ENCODE results near the gene MOV10L1.

Gene MOV10L1

GRCh38 chr22:50058906-50059880, 30.6 kb upstream of the MOV10L1 start:
- no peak for DNase-seq (ENCODE audit: low read depth, low spot score)

GRCh38 chr22:50059881-50060262, 29.9 kb upstream of the MOV10L1 start:
- DNase-seq (ENCODE audit: low read depth, low spot score), result no peak

- DNase-seq (ENCODE audit: low read depth, low spot score), result no peak
Observed at GRCh38 chr22:50060441-50061140, 29.2 kb upstream of the MOV10L1 start.

- no peak for DNase-seq (ENCODE audit: low read depth, low spot score)
Observed at GRCh38 chr22:50061141-50061823, 28.5 kb upstream of the MOV10L1 start.

- no peak for DNase-seq (ENCODE audit: low read depth, low spot score)
Observed at GRCh38 chr22:50061824-50062355, 27.9 kb upstream of the MOV10L1 start.

GRCh38 chr22:50062509-50063135, 27.2 kb upstream of the MOV10L1 start:
- no peak for DNase-seq (ENCODE audit: low read depth, low spot score)

- DNase-seq (ENCODE audit: low read depth, low spot score), result no peak
Observed at GRCh38 chr22:50063589-50064393, 26.0 kb upstream of the MOV10L1 start.

GRCh38 chr22:50064453-50064852, 25.4 kb upstream of the MOV10L1 start:
- no peak for DNase-seq (ENCODE audit: low read depth, low spot score)

- no peak for DNase-seq (ENCODE audit: low read depth, low spot score)
Observed at GRCh38 chr22:50067244-50067643, 22.6 kb upstream of the MOV10L1 start.

GRCh38 chr22:50068096-50068495, 21.7 kb upstream of the MOV10L1 start:
- DNase-seq (ENCODE audit: low read depth, low spot score), result no peak

- no peak for DNase-seq (ENCODE audit: low read depth, low spot score)
Observed at GRCh38 chr22:50070366-50070765, 19.4 kb upstream of the MOV10L1 start.

GRCh38 chr22:50071432-50072166, 18.2 kb upstream of the MOV10L1 start:
- DNase-seq (ENCODE audit: low read depth, low spot score), result no peak

- no peak for DNase-seq (ENCODE audit: low read depth, low spot score)
Observed at GRCh38 chr22:50072167-50072555, 17.6 kb upstream of the MOV10L1 start.

GRCh38 chr22:50072714-50073538, 16.9 kb upstream of the MOV10L1 start:
- DNase-seq (ENCODE audit: low read depth, low spot score), result no peak

GRCh38 chr22:50074056-50074455, 15.8 kb upstream of the MOV10L1 start:
- DNase-seq (ENCODE audit: low read depth, low spot score), result no peak

- no peak for DNase-seq (ENCODE audit: low read depth, low spot score)
Observed at GRCh38 chr22:50074551-50075530, 15.0 kb upstream of the MOV10L1 start.

- DNase-seq (ENCODE audit: low read depth, low spot score), result no peak
Observed at GRCh38 chr22:50076646-50077535, 12.9 kb upstream of the MOV10L1 start.

Data from smooth muscle cell of the brain vasculature (primary cell).